C4-2B (cell line): ENCODE measurements around the gene AKAP8L.

ENCODE experiments used
- H3K27ac ChIP-seq: fragments of 450-650 bp; 2 replicates; pipeline ENCODE4 v1.5.1; 2017
- CTCF ChIP-seq: fragments of 450-650 bp; conservative IDR thresholded peaks from 2 replicates; pipeline ENCODE4 v1.5.1; 2017; ENCODE audit warnings: mild to moderate bottlenecking
- ZFX ChIP-seq: fragments of 450-650 bp; IDR thresholded peaks from 2 replicates; pipeline ENCODE4 v1.6.1; 2017

AKAP8L gene

GRCh38 chr19:15428956-15429824, 10.4 kb upstream of the AKAP8L start:
- no peak overlapping the region for H3K27ac ChIP-seq
- TF ChIP-seq ZFX (no peak), CTCF (no peak)

GRCh38 chr19:15427991-15428471, 9.2 kb upstream of the AKAP8L start:
- TF ChIP-seq CTCF (no peak), ZFX (no peak)
- no peak overlapping the region for H3K27ac ChIP-seq

- no peak overlapping the region for H3K27ac ChIP-seq
- TF ChIP-seq CTCF (no peak), ZFX (no peak)
Measured at GRCh38 chr19:15427350-15427700, 8.5 kb upstream of the AKAP8L start.

GRCh38 chr19:15426485-15427349, 7.9 kb upstream of the AKAP8L start:
- H3K27ac ChIP-seq: no peak overlapping the region
- TF ChIP-seq ZFX (no peak), CTCF (no peak)

GRCh38 chr19:15425321-15425950, 6.6 kb upstream of the AKAP8L start:
- no peak overlapping the region for H3K27ac ChIP-seq
- TF ChIP-seq CTCF (no peak), ZFX (no peak)

- no peak overlapping the region for H3K27ac ChIP-seq
- TF ChIP-seq ZFX (no peak), CTCF (no peak)
Measured at GRCh38 chr19:15424692-15425272, 6.0 kb upstream of the AKAP8L start.
